SJCRH30 (cell line): ENCODE measurements around the gene CCDC27. TPM values are rescaled to one million over a fixed set of nuclear protein-coding genes. Genes with fewer than 3 reads are reported as not detected.
A peak's percentile ranks its signal among the peaks of the same experiment; 100 is the strongest.

Experiments used
- DNase-seq, 2 experiments: peaks; one replicate each; pipeline ENCODE4 v3.0.0-alpha.2; 2015 to 2020
- H3K27ac ChIP-seq: fragments of 250-450 bp; sonication (Bioruptor Pico); 2 replicates; pipeline ENCODE4 v1.5.1; 2020; ENCODE audit warnings: mild to moderate bottlenecking, moderate library complexity
- H3K27me3 ChIP-seq: fragments of 250-450 bp; sonication (Bioruptor Pico); 2 replicates; pipeline ENCODE4 v1.5.1; 2020; ENCODE audit warnings: mild to moderate bottlenecking, moderate library complexity
- H3K36me3 ChIP-seq: fragments of 250-450 bp; sonication (Bioruptor Pico); 2 replicates; pipeline ENCODE4 v1.5.1; 2020; ENCODE audit warnings: mild to moderate bottlenecking, moderate library complexity
- H3K4me1 ChIP-seq: fragments of 250-450 bp; sonication (Bioruptor Pico); 2 replicates; pipeline ENCODE4 v1.5.1; 2020; ENCODE audit warnings: mild to moderate bottlenecking, moderate library complexity
- H3K4me3 ChIP-seq: fragments of 250-450 bp; sonication (Bioruptor Pico); 2 replicates; pipeline ENCODE4 v1.5.1; 2020; ENCODE audit warnings: mild to moderate bottlenecking, moderate library complexity
- H3K9me3 ChIP-seq: fragments of 250-450 bp; sonication (Bioruptor Pico); replicated peaks from 2 replicates; pipeline ENCODE4 v1.5.1; 2020; ENCODE audit warnings: mild to moderate bottlenecking, moderate library complexity
- total RNA-seq: library from RNA; depleted of rRNA; stranded (reverse); fragments of >200 nt; shearing (Covaris generic); gene quantifications from 2 replicates; pipeline ENCODE4 v1.2.3, GENCODE V29; 2014; rRNA removed

The CCDC27 gene
- total RNA-seq, 1 experiment from 2014 or later = not detected

GRCh38 chr1:3814065-3814464 lies 61.8 kb downstream of the CCDC27 start:
- H3K36me3 ChIP-seq = no peaks in the 10 kb centered on the region
- H3K4me1 ChIP-seq = peaks cover 10% of the 10 kb centered on the region; the same call in 1 of the 2 replicates
- DNase-seq = no peak
- H3K4me3 ChIP-seq = no peak overlapping the region
- H3K9me3 ChIP-seq = no peaks in the 10 kb centered on the region
- H3K27me3 ChIP-seq = no peaks in the 10 kb centered on the region
- no peak overlapping the region for H3K27ac ChIP-seq

GRCh38 chr1:3814771-3815561 lies 62.7 kb downstream of the CCDC27 start:
- H3K9me3 ChIP-seq = no peaks in the 10 kb centered on the region
- H3K4me1 ChIP-seq = peaks cover 10% of the 10 kb centered on the region; the same call in 1 of the 2 replicates
- no peak overlapping the region for H3K27ac ChIP-seq
- no peak overlapping the region for H3K4me3 ChIP-seq
- no peaks in the 10 kb centered on the region for H3K27me3 ChIP-seq
- peaks cover 2% of the 10 kb centered on the region; the same call in 1 of the 2 replicates for H3K36me3 ChIP-seq
- no peak for DNase-seq

- H3K9me3 ChIP-seq = no peaks in the 10 kb centered on the region
- H3K27ac ChIP-seq = no peak overlapping the region
- peaks cover 4% of the 10 kb centered on the region; the same call in 1 of the 2 replicates for H3K36me3 ChIP-seq
- DNase-seq = no peak
- peaks cover 5% of the 10 kb centered on the region; the same call in 1 of the 2 replicates for H3K4me1 ChIP-seq
- H3K4me3 ChIP-seq = no peak overlapping the region
- H3K27me3 ChIP-seq = no peaks in the 10 kb centered on the region
These were observed 64.3 kb downstream of the CCDC27 start for GRCh38 chr1:3816331-3817137.

- Histone ChIP-seq H3K27ac (no peak overlapping the region), H3K4me3 (no peak overlapping the region), H3K27me3 (no peaks in the 10 kb centered on the region), H3K9me3 (no peaks in the 10 kb centered on the region), H3K36me3 (peaks cover 4% of the 10 kb centered on the region; the same call in 1 of the 2 replicates), H3K4me1 (no peaks in the 10 kb centered on the region)
- DNase-seq = no peak
These were observed 65.0 kb downstream of the CCDC27 start for GRCh38 chr1:3817138-3817740.

GRCh38 chr1:3817821-3818597 lies 65.8 kb downstream of the CCDC27 start:
- Histone ChIP-seq H3K27ac (no peak overlapping the region), H3K27me3 (no peaks in the 10 kb centered on the region), H3K4me1 (no peaks in the 10 kb centered on the region), H3K4me3 (no peak overlapping the region), H3K9me3 (no peaks in the 10 kb centered on the region), H3K36me3 (peaks cover 4% of the 10 kb centered on the region; the same call in 1 of the 2 replicates)
- DNase-seq = no peak

GRCh38 chr1:3819771-3820200 lies 67.5 kb downstream of the CCDC27 start:
- H3K27me3 ChIP-seq = no peaks in the 10 kb centered on the region
- peaks cover 4% of the 10 kb centered on the region; the same call in 1 of the 2 replicates for H3K36me3 ChIP-seq
- no peak overlapping the region for H3K27ac ChIP-seq
- H3K4me1 ChIP-seq = no peaks in the 10 kb centered on the region
- H3K4me3 ChIP-seq = no peak overlapping the region
- H3K9me3 ChIP-seq = no peaks in the 10 kb centered on the region
- no peak for DNase-seq

- H3K4me3 ChIP-seq = no peak overlapping the region
- no peak overlapping the region; the same call in 1 of the 2 replicates for H3K27ac ChIP-seq
- no peak for DNase-seq
- H3K9me3 ChIP-seq = no peaks in the 10 kb centered on the region
- H3K36me3 ChIP-seq = peaks cover 4% of the 10 kb centered on the region; the same call in 1 of the 2 replicates
- H3K4me1 ChIP-seq = no peaks in the 10 kb centered on the region
- H3K27me3 ChIP-seq = no peaks in the 10 kb centered on the region
These were observed 68.1 kb downstream of the CCDC27 start for GRCh38 chr1:3820316-3820715.

- H3K4me1 ChIP-seq = no peaks in the 10 kb centered on the region
- H3K9me3 ChIP-seq = no peaks in the 10 kb centered on the region
- peaks cover 4% of the 10 kb centered on the region for H3K36me3 ChIP-seq
- no peaks in the 10 kb centered on the region for H3K27me3 ChIP-seq
- peak; percentile 32 to 57 for DNase-seq
- H3K27ac ChIP-seq = peak overlapping the region; percentile 40; the same call in 1 of the 2 replicates
- H3K4me3 ChIP-seq = no peak overlapping the region
These were observed 68.8 kb downstream of the CCDC27 start for GRCh38 chr1:3821004-3821403.

Other genes with a start within 250 kb of the CCDC27 start
- gene MEGF6, start 140.9 kb upstream of the CCDC27 start, total RNA-seq = 0.08 TPM in 1 of 2 replicates, not detected in the other
- 20.0 and 21.1 TPM in 2 replicates for gene TPRG1L, start 127.4 kb upstream of the CCDC27 start, total RNA-seq
- gene WRAP73, start 102.3 kb upstream of the CCDC27 start, total RNA-seq = 41.6 and 47.9 TPM in 2 replicates
- gene TP73, start 99.9 kb upstream of the CCDC27 start, total RNA-seq = 13.1 and 14.9 TPM in 2 replicates
- gene SMIM1, start 20.3 kb downstream of the CCDC27 start, total RNA-seq = not detected in 2 replicates
- gene LRRC47, start 44.0 kb downstream of the CCDC27 start, total RNA-seq = 48.7 and 51.9 TPM in 2 replicates
- 30.5 and 35.1 TPM in 2 replicates for gene CEP104, start 104.8 kb downstream of the CCDC27 start, total RNA-seq
- gene DFFB, start 105.0 kb downstream of the CCDC27 start, total RNA-seq = 5.6 and 6.4 TPM in 2 replicates
- gene C1orf174, start 147.8 kb downstream of the CCDC27 start, total RNA-seq = 55.0 and 59.2 TPM in 2 replicates